C1 segment of cervical spinal cord (tissue), 14 donors: Measurements from ENCODE around the gene LRAT.

ENCODE experiments used
- DNase-seq, 14 donors: peaks; one replicate each; lab custom pipeline; 2025; lab: John Stamatoyannopoulos, UW

Gene LRAT

DNA sequence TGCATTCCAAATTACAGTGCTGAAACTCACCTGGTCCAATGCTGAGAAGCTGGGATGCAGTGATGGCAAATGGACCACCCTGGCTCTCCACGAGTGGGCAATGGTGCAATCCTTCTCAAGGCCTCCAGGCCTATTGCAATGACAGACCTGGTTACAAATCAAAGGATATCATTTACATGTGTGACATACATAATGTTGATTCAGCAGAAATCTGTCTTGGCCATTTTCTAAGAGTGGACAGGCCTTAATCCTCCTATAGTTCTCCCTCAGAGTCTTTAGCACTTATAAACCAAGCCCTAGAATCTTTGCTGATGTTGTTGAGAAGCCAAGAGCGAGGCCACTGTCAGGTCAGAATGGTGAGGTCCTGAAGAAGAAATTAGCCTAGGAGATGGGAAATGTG, 17.1 kb downstream of the LRAT start:
- no peak for DNase-seq

DNA sequence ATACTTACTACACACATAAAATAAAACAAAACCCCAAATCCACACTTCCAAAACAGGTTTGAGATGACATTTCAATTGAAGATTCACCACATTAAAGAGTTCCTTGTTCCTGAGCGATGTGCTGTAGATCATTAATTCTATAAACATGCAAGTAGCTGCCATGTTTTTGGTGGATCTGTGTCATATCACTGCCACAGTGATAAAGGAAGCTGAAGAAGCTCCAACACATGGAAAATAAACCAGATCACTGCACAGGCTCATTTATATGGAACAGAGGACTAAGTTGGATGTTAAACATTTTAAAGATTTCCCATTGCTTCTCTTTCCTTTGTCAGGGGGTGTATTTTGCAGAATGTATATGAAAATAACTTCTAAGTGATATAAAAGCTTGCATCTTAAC, 34.5 kb downstream of the LRAT start:
- no peak for DNase-seq

DNA sequence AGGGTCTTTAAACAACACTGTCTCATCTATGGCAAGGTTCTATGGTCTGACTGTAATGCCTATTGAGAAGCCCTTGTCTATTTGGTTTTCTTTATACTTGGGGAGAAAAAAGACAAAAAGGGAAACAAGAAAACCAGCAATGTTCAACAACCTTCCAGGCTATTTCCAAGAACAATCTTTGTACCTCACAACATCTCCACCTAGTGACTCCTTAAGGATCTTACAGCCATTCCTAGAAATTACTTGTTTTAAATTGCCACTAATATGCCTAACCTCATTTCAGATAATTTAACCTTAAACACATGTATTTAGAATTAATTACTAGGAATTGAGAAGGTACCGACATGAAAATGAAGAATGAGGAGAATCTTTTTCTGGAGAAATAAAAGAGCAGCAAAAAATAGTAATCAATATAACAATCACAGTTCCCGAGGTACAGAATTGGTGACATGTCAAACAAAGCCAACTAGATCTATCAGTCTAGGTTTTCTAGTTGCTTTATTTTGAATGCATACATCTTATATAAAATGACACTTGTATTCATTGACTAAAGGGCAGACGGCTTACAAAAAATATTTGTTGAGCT, 35.7 kb downstream of the LRAT start:
- no peak for DNase-seq

DNA sequence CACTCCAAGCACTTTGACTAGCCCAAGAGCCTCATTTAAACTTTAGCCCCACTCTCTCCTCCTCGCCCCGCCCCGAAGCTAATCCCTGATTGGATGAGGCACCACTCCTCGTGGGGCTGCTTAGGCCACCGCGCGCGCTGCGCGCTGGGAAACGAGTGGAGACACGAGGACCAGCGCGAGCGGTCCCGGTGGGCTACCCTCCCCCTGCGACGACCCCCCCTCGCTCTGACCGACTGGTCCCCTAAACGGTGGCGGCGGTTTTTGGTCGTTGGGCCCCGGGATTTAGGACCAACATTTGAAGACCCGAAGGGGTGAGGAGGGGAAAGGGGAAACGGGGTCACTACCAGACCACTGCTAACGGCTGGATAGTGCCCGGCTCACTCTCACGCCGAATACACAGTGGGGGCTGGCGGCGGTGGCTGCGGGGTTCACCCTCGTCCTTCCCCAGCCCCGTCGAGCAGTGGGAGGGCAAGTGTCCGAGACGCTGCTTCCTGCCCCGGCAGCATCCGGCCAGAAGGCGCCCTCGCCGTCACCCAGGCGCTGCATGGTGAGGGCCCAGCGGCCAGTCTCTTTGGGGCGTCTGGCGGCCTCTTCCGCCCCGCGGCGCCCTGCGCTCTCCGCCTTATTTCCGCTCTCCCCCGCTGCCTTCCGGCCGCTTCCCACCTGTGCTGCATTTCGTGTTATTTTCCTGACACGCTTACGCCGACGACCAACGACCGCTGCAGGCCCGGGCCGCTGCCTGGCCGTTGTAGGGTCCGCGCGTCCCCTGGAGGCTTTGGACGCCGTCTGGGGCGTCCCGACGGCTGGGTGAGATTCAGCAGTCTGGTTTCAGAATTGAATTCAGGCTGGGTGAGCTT, 37.6 kb downstream of the LRAT start, which contains the start of gene RBM46:
Gene RBM46 (plus strand): TSS at position 147 of the 857 bp plus-strand sequence. CDS start 15,481 bp downstream, outside the sequence.
- DNase-seq = no peak

DNA sequence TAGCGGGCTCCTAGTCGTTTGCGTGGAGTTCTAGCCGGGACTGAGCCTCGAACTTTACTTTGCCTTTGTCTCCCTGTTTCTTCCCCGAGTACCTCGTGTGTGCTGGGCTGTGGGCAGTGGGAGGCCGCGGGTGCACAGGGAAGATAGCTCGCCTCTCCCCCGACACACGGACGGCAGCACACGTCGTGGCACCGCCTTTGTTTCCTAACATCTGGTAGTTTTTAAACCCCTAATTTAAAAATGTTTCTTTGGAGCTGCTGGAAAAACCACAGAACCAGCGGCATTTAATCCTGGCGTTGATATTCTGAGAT, 38.1 kb downstream of the LRAT start:
- no peak for DNase-seq
